Esophagus muscularis mucosa (tissue), 4 donors: ENCODE measurements around the gene CNIH2. TPM values are rescaled to one million over a fixed set of nuclear protein-coding genes. Genes with fewer than 3 reads are reported as not detected.
A peak's percentile ranks its signal among the peaks of the same experiment; 100 is the strongest.

Experiments used
- DNase-seq: peaks from one replicate; pipeline ENCODE4 v3.0.0-alpha.2; 2017; ENCODE audit errors: extremely low spot score
- H3K27ac ChIP-seq, 4 donors: fragments of 200-600 bp; sonication (generic); replicated peaks in 1 of 4; 1 replicate in 3 of 4; 2 replicates in 1 of 4; pipeline ENCODE4 v1.5.1; 2016 to 2019; ENCODE audit warnings: mild to moderate bottlenecking in 1 of 4
- H3K27me3 ChIP-seq, 4 donors: fragments of 200-600 bp; sonication (generic); one replicate each; pipeline versions ENCODE4 v1.5.1 to v1.6.0; 2016 to 2019
- H3K36me3 ChIP-seq, 4 donors: fragments of 200-600 bp; sonication (generic); one replicate each; pipeline ENCODE4 v1.5.1; 2016 to 2019
- H3K4me1 ChIP-seq, 4 donors: fragments of 200-600 bp; sonication (generic); one replicate each; pipeline ENCODE4 v1.5.1; 2016 to 2019
- H3K4me3 ChIP-seq, 4 donors: fragments of 200-600 bp; sonication (generic); 1 replicate in 2 of 4; 2 replicates in 2 of 4; pipeline ENCODE4 v1.5.1; 2016 to 2019; ENCODE audit warnings: mild to moderate bottlenecking in 4 of 4, moderate library complexity in 1 of 4
- H3K9me3 ChIP-seq, 4 donors: fragments of 200-600 bp; sonication (generic); 1 replicate in 3 of 4; 2 replicates in 1 of 4; pipeline ENCODE4 v1.5.1; 2016 to 2019
- CTCF ChIP-seq, 3 experiments: fragments of 200-600 bp in 2 of 3; fragments of 450-650 bp in 1 of 3; sonication (generic) in 2 of 3; IDR thresholded peaks; one replicate each; pipeline ENCODE4 v1.5.1; 2017 to 2019; ENCODE audit warnings: antibody characterized with exemption in 3 of 3, mild to moderate bottlenecking in 2 of 3, moderate library complexity in 1 of 3
- EP300 ChIP-seq: sonication (generic); formaldehyde crosslinking; IDR thresholded peaks from one replicate; pipeline ENCODE4 v1.6.1; 2017; ENCODE audit warnings: antibody characterized with exemption
- POLR2A ChIP-seq: fragments of 450-650 bp; IDR thresholded peaks from one replicate; pipeline ENCODE4 v1.6.1; 2017; ENCODE audit warnings: antibody characterized with exemption, moderate library complexity, mild to moderate bottlenecking, low read depth
- POLR2AphosphoS5 ChIP-seq, 2 donors: sonication (generic); formaldehyde crosslinking; IDR thresholded peaks; one replicate each; pipeline ENCODE4 v1.6.1; 2017; ENCODE audit warnings: antibody characterized with exemption in 2 of 2
- WGBS: methylation state at CpG from one replicate; pipeline ENCODE4 v1.1.5; 2018; 5-methylcytosine and 5-hydroxymethylcytosine counted together
- intact Hi-C: fragments of 100-400 bp; cut with DNase I; formaldehyde crosslinking; loops from one replicate; pipeline ENCODE4 v1.15.1; 2023
- total RNA-seq, 4 donors: library from RNA; depleted of rRNA; stranded (reverse); fragments of >200 nt; gene quantifications; one replicate each; pipeline versions ENCODE4 v1.1.0 to v1.2.1, GENCODE V29; 2016

The CNIH2 gene
- total RNA-seq, 4 donors from 2014 or later = 0.40 TPM; not detected in 3

GRCh38 chr11:66328302-66329144 lies 50.5 kb downstream of the CNIH2 start:
- TF ChIP-seq CTCF (IDR thresholded peaks at IDR 0.05) = peak; percentile 93 to 98 (median 97)
- no peak for TF ChIP-seq POLR2A
- TF ChIP-seq POLR2AphosphoS5 (IDR thresholded peaks at IDR 0.05) = peak; percentile 57 to 78
- TF ChIP-seq EP300 = no peak
- 20% methylated on average over 10 of the region's 19 CpGs for whole genome bisulfite sequencing
- peak overlapping the region; percentile 52 to 78 (median 68) for H3K27ac ChIP-seq
- peak overlapping the region in 3 of 4 donors; percentile 8 to 28 (median 8) for H3K4me3 ChIP-seq
- peaks cover 0 to 18% (median 17%) of the 10 kb centered on the region in 4 donors for H3K36me3 ChIP-seq
- no peak for DNase-seq
- intact Hi-C loops = loop anchor here (2.0 kb wide), 1 partner anchor 18 kb away; no protein-coding TSS in a partner anchor
- H3K9me3 ChIP-seq = no peaks in the 10 kb centered on the region
- H3K27me3 ChIP-seq = no peaks in the 10 kb centered on the region
- peaks cover 32 to 35% (median 34%) of the 10 kb centered on the region in 4 donors for H3K4me1 ChIP-seq

GRCh38 chr11:66329165-66329673 lies 51.2 kb downstream of the CNIH2 start:
- Histone ChIP-seq H3K36me3 (peaks cover 0 to 25% (median 22%) of the 10 kb centered on the region in 4 donors), H3K4me3 (no peak overlapping the region), H3K9me3 (no peaks in the 10 kb centered on the region), H3K4me1 (peaks cover 32 to 37% (median 34%) of the 10 kb centered on the region in 4 donors), H3K27me3 (no peaks in the 10 kb centered on the region), H3K27ac (no peak overlapping the region)
- TF ChIP-seq CTCF (IDR thresholded peaks at IDR 0.05) = no peak
- TF ChIP-seq POLR2AphosphoS5 (IDR thresholded peaks at IDR 0.05) = no peak
- TF ChIP-seq EP300 = no peak
- no peak for TF ChIP-seq POLR2A
- DNase-seq = no peak
- WGBS = 89% methylated on average over 3 of the region's 3 CpGs
- intact Hi-C loops = loop anchor here (2.0 kb wide), 1 partner anchor 18 kb away; no protein-coding TSS in a partner anchor

- TF ChIP-seq POLR2AphosphoS5 (IDR thresholded peaks at IDR 0.05) (no peak), EP300 (no peak), POLR2A (no peak), CTCF (IDR thresholded peaks at IDR 0.05) (no peak)
- no peaks in the 10 kb centered on the region for H3K27me3 ChIP-seq
- intact Hi-C loops = no loop called here
- H3K4me3 ChIP-seq = no peak overlapping the region
- H3K4me1 ChIP-seq = peaks cover 44 to 48% (median 47%) of the 10 kb centered on the region in 4 donors
- 49% methylated on average over 8 of the region's 10 CpGs for WGBS
- no peaks in the 10 kb centered on the region for H3K9me3 ChIP-seq
- H3K27ac ChIP-seq = no peak overlapping the region
- H3K36me3 ChIP-seq = peaks cover 0 to 29% (median 25%) of the 10 kb centered on the region in 4 donors
- no peak for DNase-seq
Observed at GRCh38 chr11:66330931-66331330, 53.0 kb downstream of the CNIH2 start.

- Histone ChIP-seq H3K9me3 (no peaks in the 10 kb centered on the region), H3K36me3 (peaks cover 0 to 29% (median 25%) of the 10 kb centered on the region in 4 donors), H3K27me3 (no peaks in the 10 kb centered on the region), H3K27ac (no peak overlapping the region), H3K4me3 (no peak overlapping the region), H3K4me1 (peaks cover 44 to 48% (median 47%) of the 10 kb centered on the region in 4 donors)
- no peak for DNase-seq
- 92% methylated on average over 9 of the region's 12 CpGs for WGBS
- TF ChIP-seq CTCF (IDR thresholded peaks at IDR 0.05) = no peak
- no peak for TF ChIP-seq POLR2A
- no peak for TF ChIP-seq POLR2AphosphoS5 (IDR thresholded peaks at IDR 0.05)
- no peak for TF ChIP-seq EP300
- intact Hi-C loops = no loop called here
Observed at GRCh38 chr11:66331542-66332370, 53.8 kb downstream of the CNIH2 start.
